ENCODE data around the gene DOCK6. TPM values are rescaled to one million over a fixed set of nuclear protein-coding genes. Genes with fewer than 3 reads are reported as not detected.

The DOCK6 gene
- total RNA-seq, 2 experiments from 2014 or later, result 24.1 to 74.6 TPM

DNA sequence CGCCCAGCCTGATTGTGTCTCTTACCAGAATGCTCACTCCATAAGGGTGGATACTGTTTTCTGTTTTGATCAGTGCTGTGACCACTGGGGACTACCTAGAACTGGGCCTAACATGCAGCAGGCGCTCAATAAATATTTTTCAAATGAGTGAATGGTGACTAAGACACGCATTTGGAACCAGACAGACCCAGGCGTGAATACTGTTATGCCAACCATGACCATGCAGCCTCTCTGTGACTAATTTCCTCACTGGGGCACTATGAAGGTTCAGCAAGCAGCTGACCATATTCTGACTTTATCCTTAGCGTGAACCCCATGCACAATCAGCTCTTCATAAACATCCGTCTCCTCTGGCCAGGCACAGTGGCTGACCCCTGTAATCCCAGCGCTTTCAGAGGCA, 93.8 kb downstream of the DOCK6 start:
- ChIA-PET POLR2A (no interaction called here), CTCF (ENCODE audit: unreplicated experiment) (no interaction called here)
- H3K9me2 ChIP-seq (ENCODE audit: insufficient read depth, low read length), result no peaks in the 10 kb centered on the region
- no TSS peak for BruUV-seq (replicated peaks)
- peaks cover 89% of the 10 kb centered on the region for H3K36me3 ChIP-seq (ENCODE audit: insufficient read depth, low read length)
- H3K4me3 ChIP-seq (ENCODE audit: low read depth, low read length, poor library complexity, severe bottlenecking), result no peak overlapping the region
- no peaks in the 10 kb centered on the region for H3K9me3 ChIP-seq (ENCODE audit: low read length)
- H3K4me1 ChIP-seq (ENCODE audit: insufficient read depth, low read length, poor library complexity, severe bottlenecking), result no peaks in the 10 kb centered on the region
- no peak overlapping the region for H3K27ac ChIP-seq (ENCODE audit: low read depth, low read length, poor library complexity, severe bottlenecking)
- intact Hi-C loops (cut with micrococcal nuclease; ENCODE audit: unreplicated experiment), result no loop called here
- H3K4me2 ChIP-seq (ENCODE audit: low read length), result no peak overlapping the region
- H3K79me2 ChIP-seq (ENCODE audit: insufficient read depth, low read depth, low read length), result no peaks in the 10 kb centered on the region
- no peaks in the 10 kb centered on the region for H4K20me1 ChIP-seq (ENCODE audit: insufficient read depth, low read length)
- DNase-seq (ENCODE audit: low spot score), result no peak
- no peak overlapping the region for H2AFZ ChIP-seq (ENCODE audit: low read length)
- TF ChIP-seq, protein P1, sequence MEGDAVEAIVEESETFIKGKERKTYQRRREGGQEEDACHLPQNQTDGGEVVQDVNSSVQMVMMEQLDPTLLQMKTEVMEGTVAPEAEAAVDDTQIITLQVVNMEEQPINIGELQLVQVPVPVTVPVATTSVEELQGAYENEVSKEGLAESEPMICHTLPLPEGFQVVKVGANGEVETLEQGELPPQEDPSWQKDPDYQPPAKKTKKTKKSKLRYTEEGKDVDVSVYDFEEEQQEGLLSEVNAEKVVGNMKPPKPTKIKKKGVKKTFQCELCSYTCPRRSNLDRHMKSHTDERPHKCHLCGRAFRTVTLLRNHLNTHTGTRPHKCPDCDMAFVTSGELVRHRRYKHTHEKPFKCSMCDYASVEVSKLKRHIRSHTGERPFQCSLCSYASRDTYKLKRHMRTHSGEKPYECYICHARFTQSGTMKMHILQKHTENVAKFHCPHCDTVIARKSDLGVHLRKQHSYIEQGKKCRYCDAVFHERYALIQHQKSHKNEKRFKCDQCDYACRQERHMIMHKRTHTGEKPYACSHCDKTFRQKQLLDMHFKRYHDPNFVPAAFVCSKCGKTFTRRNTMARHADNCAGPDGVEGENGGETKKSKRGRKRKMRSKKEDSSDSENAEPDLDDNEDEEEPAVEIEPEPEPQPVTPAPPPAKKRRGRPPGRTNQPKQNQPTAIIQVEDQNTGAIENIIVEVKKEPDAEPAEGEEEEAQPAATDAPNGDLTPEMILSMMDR (conservative IDR thresholded peaks at IDR 0.05; ENCODE audit: low read length), result no peak
- no peak for TF ChIP-seq EZH2phosphoT487 (IDR thresholded peaks at IDR 0.05; ENCODE audit: borderline replicate concordance, low read depth, low read length)

DNA sequence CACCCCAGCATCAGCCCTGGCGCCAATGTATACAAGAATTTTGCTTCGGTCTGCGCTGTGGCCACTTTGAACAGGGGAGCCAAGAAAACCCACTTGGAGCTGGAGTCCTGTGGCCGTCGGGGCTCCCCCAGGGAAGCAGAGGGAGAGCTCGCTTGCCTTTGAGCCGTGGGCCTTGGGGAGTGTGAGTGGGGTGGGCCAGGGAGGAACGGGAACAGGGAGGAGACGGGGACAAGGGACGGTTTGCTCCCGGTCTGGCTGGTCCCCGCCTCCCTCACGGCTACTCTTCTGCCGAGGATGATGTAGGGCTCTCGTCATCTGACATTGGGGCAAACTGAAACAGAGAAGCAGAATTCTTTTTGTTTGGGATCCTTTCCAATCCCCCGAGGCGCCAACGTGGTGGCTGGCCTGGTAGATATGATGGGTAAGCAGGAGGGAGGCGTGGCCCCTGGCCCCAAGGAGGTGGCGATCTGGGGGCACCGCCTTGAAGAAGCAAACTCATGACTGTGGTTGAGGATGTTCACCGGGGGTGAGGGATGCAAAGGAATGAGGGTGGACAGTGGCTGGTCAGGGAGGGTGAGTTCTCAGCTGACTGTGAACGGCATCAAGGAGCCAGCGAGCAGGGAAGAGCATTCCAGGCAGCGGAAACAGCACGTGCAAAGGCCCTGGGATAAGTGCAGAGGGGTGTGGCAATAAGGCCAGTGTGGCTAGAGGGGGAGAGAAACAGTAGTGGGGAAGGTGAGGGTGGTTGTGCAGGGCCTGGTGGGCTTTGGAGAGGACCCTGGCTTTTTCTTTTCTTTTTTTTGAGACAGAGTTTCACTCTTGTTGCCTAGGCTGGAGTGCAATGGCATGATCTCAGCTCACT, 95.8 kb downstream of the DOCK6 start:
- POLR2A ChIA-PET, result interaction anchor here (0.7 kb wide), 1 partner anchor 295 kb away, joined by 4 read pairs; the partner anchor contains the start of gene CARM1
- CTCF ChIA-PET (ENCODE audit: unreplicated experiment), result no interaction called here
- intact Hi-C loops (cut with micrococcal nuclease; ENCODE audit: unreplicated experiment), result no loop called here
- no peak overlapping the region for H3K4me3 ChIP-seq (ENCODE audit: low read depth, low read length, poor library complexity, severe bottlenecking)
- BruUV-seq (replicated peaks), result no TSS peak
- H3K79me2 ChIP-seq (ENCODE audit: insufficient read depth, low read depth, low read length), result no peaks in the 10 kb centered on the region
- no peak overlapping the region for H3K4me2 ChIP-seq (ENCODE audit: low read length)
- H3K36me3 ChIP-seq (ENCODE audit: insufficient read depth, low read length), result peaks cover 73% of the 10 kb centered on the region
- no peaks in the 10 kb centered on the region for H4K20me1 ChIP-seq (ENCODE audit: insufficient read depth, low read length)
- TF ChIP-seq, protein P1 (conservative IDR thresholded peaks at IDR 0.05; ENCODE audit: low read length), result no peak
- TF ChIP-seq EZH2phosphoT487 (IDR thresholded peaks at IDR 0.05; ENCODE audit: borderline replicate concordance, low read depth, low read length), result no peak
- DNase-seq (ENCODE audit: low spot score), result no peak
- H3K9me3 ChIP-seq (ENCODE audit: low read length), result no peaks in the 10 kb centered on the region
- H3K27ac ChIP-seq (ENCODE audit: low read depth, low read length, poor library complexity, severe bottlenecking), result no peak overlapping the region
- no peaks in the 10 kb centered on the region for H3K9me2 ChIP-seq (ENCODE audit: insufficient read depth, low read length)
- no peak overlapping the region for H2AFZ ChIP-seq (ENCODE audit: low read length)
- no peaks in the 10 kb centered on the region for H3K4me1 ChIP-seq (ENCODE audit: insufficient read depth, low read length, poor library complexity, severe bottlenecking)

DNA sequence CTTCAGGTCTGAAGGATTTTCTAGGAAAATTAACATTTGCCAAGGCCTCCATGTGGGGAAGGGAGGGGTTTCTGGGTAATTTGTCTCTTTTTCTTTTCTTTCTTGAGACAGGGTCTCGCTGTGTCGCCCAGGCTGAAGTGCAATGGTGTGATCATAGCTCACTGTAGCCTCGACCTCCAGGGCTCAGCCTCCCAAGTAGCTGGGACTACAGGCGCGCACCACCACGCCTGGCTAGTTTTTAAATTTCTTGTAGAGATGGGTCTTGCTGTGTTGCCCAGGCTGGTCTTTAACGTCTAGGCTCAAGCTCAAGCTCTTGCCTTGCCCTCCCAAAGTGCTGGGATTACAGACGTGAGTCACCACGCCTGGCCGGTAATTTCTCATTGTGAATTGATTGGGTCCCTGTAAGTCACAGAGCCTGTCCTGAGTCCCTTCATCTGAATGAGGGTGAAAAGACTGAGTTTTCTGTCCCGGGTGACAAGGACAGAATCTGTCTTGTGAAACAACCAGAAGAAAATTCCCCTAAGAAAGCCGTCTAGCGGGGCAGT, 96.8 kb downstream of the DOCK6 start:
- no peaks in the 10 kb centered on the region for H3K9me2 ChIP-seq (ENCODE audit: insufficient read depth, low read length)
- H3K79me2 ChIP-seq (ENCODE audit: insufficient read depth, low read depth, low read length), result no peaks in the 10 kb centered on the region
- no peak for DNase-seq (ENCODE audit: low spot score)
- H3K36me3 ChIP-seq (ENCODE audit: insufficient read depth, low read length), result peaks cover 67% of the 10 kb centered on the region
- H4K20me1 ChIP-seq (ENCODE audit: insufficient read depth, low read length), result no peaks in the 10 kb centered on the region
- TF ChIP-seq, protein P1 (conservative IDR thresholded peaks at IDR 0.05; ENCODE audit: low read length), result no peak
- no peak for TF ChIP-seq EZH2phosphoT487 (IDR thresholded peaks at IDR 0.05; ENCODE audit: borderline replicate concordance, low read depth, low read length)
- no peaks in the 10 kb centered on the region for H3K9me3 ChIP-seq (ENCODE audit: low read length)
- intact Hi-C loops (cut with micrococcal nuclease; ENCODE audit: unreplicated experiment), result no loop called here
- no peak overlapping the region for H2AFZ ChIP-seq (ENCODE audit: low read length)
- no peak overlapping the region for H3K27ac ChIP-seq (ENCODE audit: low read depth, low read length, poor library complexity, severe bottlenecking)
- no TSS peak for BruUV-seq (replicated peaks)
- no peak overlapping the region for H3K4me2 ChIP-seq (ENCODE audit: low read length)
- H3K4me1 ChIP-seq (ENCODE audit: insufficient read depth, low read length, poor library complexity, severe bottlenecking), result no peaks in the 10 kb centered on the region
- POLR2A ChIA-PET, result no interaction called here
- CTCF ChIA-PET (ENCODE audit: unreplicated experiment), result no interaction called here
- H3K4me3 ChIP-seq (ENCODE audit: low read depth, low read length, poor library complexity, severe bottlenecking), result no peak overlapping the region
